Measurements from ENCODE around the gene CEP350. TPM values are rescaled to one million over a fixed set of nuclear protein-coding genes. Genes with fewer than 3 reads are reported as not detected.

The CEP350 gene
- polyA plus RNA-seq, 1 of the 3 experiments (the other 2 are of a cell fraction): 2.9 TPM

DNA sequence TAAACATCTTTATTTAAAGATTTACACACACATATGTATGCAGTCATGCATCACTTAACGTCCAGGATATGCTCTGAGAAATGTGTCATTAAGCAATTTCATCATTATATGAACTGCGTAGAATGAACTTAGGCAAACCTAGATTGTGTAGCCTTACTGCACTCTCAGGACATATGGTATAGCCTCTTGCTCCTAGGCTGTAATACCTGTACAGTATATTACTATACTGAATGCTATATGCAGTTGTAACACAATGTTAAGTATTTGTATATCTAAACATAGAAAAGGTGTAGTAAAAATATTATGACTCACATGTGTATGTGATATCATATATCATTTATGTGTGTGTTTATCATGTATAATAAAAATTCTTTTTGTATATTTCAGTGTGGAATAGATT lies 126.9 kb downstream of the CEP350 start:
- CTCF ChIA-PET: no interaction called here

DNA sequence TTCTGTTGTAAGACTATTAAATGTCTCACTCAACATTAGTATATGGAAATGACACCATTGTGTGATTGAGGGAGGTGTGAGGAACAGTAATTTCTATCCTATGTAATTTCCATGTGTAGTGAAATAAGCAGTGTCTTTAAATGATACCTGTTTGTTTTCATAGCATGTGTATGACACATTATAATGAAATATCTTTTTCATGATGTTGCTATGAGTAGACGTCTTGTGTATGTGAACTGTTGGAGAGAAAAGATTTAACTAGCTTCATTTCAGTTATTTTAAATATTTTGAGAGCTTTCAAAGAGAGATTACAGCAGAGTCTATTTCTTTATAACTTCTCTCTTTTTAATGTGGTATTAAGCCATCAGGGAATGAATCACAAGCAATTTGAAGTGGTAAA lies 128.6 kb downstream of the CEP350 start:
- Histone ChIP-seq H3K4me2 (no peak overlapping the region), H3K9me2 (no peaks in the 10 kb centered on the region), H3K9ac (no peak overlapping the region), H3K36me3 (replicated peaks in 1 of 2; ENCODE audit: control insufficient read depth in 1 of 2, insufficient read depth in 2 of 2, low read length in 1 of 2) (peaks cover 74 to 78% of the 10 kb centered on the region in 2 experiments), H3K27ac (ENCODE audit: low read depth in 2 of 2, low read length in 1 of 2) (no peak overlapping the region), H3K4me1 (ENCODE audit: control insufficient read depth in 1 of 2, insufficient read depth in 2 of 2, low read depth in 1 of 2, low read length in 1 of 2) (no peaks in the 10 kb centered on the region), H3K4me3 (ENCODE audit: low read depth in 2 of 2, low read length in 1 of 2) (no peak overlapping the region), H3K27me3 (ENCODE audit: insufficient read depth) (no peaks in the 10 kb centered on the region), H4K20me1 (ENCODE audit: insufficient read depth) (no peaks in the 10 kb centered on the region), H2AFZ (ENCODE audit: low read depth) (no peak overlapping the region), H3F3A (replicated peaks; ENCODE audit: insufficient read depth) (peaks cover 11% of the 10 kb centered on the region), H3K9me3 (no peaks in the 10 kb centered on the region), H3K79me2 (ENCODE audit: insufficient read depth) (no peaks in the 10 kb centered on the region)
- 65% methylated on average over 1 of the region's 1 CpG for WGBS (ENCODE audit: low lambda C conversion rate)
- DNase-seq: no peak
- CTCF ChIA-PET: interaction anchor here (1.1 to 1.3 kb wide), 2 partner anchors 20 to 65 kb away, joined by 3 to 4 read pairs; no protein-coding TSS in a partner anchor
- POLR2A ChIA-PET: no interaction called here
- TF ChIP-seq CHD2 (IDR thresholded peaks at IDR 0.05; ENCODE audit: low read length, partially characterized antibody) (no peak), TAF1 (IDR thresholded peaks at IDR 0.05; ENCODE audit: borderline replicate concordance, low read depth, low read length) (no peak), RAD21 (IDR thresholded peaks at IDR 0.05; ENCODE audit: low read length) (no peak), MEF2A (IDR thresholded peaks at IDR 0.05; ENCODE audit: borderline replicate concordance, low read depth) (no peak), FOXJ3 (CRISPR knock-in tag; IDR thresholded peaks at IDR 0.05) (no peak), EP300 (IDR thresholded peaks at IDR 0.05; ENCODE audit: borderline replicate concordance in 1 of 2, low read depth in 1 of 2, low read length in 1 of 2) (no peak)
- TF ChIP-seq, protein P1, sequence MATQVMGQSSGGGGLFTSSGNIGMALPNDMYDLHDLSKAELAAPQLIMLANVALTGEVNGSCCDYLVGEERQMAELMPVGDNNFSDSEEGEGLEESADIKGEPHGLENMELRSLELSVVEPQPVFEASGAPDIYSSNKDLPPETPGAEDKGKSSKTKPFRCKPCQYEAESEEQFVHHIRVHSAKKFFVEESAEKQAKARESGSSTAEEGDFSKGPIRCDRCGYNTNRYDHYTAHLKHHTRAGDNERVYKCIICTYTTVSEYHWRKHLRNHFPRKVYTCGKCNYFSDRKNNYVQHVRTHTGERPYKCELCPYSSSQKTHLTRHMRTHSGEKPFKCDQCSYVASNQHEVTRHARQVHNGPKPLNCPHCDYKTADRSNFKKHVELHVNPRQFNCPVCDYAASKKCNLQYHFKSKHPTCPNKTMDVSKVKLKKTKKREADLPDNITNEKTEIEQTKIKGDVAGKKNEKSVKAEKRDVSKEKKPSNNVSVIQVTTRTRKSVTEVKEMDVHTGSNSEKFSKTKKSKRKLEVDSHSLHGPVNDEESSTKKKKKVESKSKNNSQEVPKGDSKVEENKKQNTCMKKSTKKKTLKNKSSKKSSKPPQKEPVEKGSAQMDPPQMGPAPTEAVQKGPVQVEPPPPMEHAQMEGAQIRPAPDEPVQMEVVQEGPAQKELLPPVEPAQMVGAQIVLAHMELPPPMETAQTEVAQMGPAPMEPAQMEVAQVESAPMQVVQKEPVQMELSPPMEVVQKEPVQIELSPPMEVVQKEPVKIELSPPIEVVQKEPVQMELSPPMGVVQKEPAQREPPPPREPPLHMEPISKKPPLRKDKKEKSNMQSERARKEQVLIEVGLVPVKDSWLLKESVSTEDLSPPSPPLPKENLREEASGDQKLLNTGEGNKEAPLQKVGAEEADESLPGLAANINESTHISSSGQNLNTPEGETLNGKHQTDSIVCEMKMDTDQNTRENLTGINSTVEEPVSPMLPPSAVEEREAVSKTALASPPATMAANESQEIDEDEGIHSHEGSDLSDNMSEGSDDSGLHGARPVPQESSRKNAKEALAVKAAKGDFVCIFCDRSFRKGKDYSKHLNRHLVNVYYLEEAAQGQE (IDR thresholded peaks at IDR 0.05; ENCODE audit: low read depth, low read length): no peak
- TF ChIP-seq, protein P2, sequence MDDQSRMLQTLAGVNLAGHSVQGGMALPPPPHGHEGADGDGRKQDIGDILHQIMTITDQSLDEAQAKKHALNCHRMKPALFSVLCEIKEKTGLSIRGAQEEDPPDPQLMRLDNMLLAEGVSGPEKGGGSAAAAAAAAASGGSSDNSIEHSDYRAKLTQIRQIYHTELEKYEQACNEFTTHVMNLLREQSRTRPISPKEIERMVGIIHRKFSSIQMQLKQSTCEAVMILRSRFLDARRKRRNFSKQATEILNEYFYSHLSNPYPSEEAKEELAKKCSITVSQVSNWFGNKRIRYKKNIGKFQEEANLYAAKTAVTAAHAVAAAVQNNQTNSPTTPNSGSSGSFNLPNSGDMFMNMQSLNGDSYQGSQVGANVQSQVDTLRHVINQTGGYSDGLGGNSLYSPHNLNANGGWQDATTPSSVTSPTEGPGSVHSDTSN (IDR thresholded peaks at IDR 0.05): no peak
- TF ChIP-seq, protein P3, sequence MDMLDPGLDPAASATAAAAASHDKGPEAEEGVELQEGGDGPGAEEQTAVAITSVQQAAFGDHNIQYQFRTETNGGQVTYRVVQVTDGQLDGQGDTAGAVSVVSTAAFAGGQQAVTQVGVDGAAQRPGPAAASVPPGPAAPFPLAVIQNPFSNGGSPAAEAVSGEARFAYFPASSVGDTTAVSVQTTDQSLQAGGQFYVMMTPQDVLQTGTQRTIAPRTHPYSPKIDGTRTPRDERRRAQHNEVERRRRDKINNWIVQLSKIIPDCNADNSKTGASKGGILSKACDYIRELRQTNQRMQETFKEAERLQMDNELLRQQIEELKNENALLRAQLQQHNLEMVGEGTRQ (IDR thresholded peaks at IDR 0.05; ENCODE audit: borderline replicate concordance, low read depth, low read length): no peak
- TF ChIP-seq, protein P4, sequence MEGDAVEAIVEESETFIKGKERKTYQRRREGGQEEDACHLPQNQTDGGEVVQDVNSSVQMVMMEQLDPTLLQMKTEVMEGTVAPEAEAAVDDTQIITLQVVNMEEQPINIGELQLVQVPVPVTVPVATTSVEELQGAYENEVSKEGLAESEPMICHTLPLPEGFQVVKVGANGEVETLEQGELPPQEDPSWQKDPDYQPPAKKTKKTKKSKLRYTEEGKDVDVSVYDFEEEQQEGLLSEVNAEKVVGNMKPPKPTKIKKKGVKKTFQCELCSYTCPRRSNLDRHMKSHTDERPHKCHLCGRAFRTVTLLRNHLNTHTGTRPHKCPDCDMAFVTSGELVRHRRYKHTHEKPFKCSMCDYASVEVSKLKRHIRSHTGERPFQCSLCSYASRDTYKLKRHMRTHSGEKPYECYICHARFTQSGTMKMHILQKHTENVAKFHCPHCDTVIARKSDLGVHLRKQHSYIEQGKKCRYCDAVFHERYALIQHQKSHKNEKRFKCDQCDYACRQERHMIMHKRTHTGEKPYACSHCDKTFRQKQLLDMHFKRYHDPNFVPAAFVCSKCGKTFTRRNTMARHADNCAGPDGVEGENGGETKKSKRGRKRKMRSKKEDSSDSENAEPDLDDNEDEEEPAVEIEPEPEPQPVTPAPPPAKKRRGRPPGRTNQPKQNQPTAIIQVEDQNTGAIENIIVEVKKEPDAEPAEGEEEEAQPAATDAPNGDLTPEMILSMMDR (IDR thresholded peaks at IDR 0.05): no peak

More for the DNA sequence above, 126.9 kb downstream of the CEP350 start:
- no peaks in the 10 kb centered on the region for H3K27me3 ChIP-seq (ENCODE audit: insufficient read depth)
- H3K9me2 ChIP-seq: no peaks in the 10 kb centered on the region
- no peaks in the 10 kb centered on the region for H3K79me2 ChIP-seq (ENCODE audit: insufficient read depth)
- 87% methylated on average over 2 of the region's 2 CpGs for WGBS (ENCODE audit: low lambda C conversion rate)
- H3K27ac ChIP-seq (ENCODE audit: low read depth in 2 of 2, low read length in 1 of 2): no peak overlapping the region
- no peaks in the 10 kb centered on the region for H3K9me3 ChIP-seq
- H2AFZ ChIP-seq (ENCODE audit: low read depth): 0 out of 2 replicates have a peak overlapping the region, but pooled peaks have one; percentile 14
- H3K4me3 ChIP-seq (ENCODE audit: low read depth in 2 of 2, low read length in 1 of 2): no peak overlapping the region
- DNase-seq: no peak
- H3K9ac ChIP-seq: no peak overlapping the region
- H3F3A ChIP-seq (replicated peaks; ENCODE audit: insufficient read depth): peaks cover 10% of the 10 kb centered on the region
- H3K4me1 ChIP-seq (ENCODE audit: control insufficient read depth in 1 of 2, insufficient read depth in 2 of 2, low read depth in 1 of 2, low read length in 1 of 2): no peaks in the 10 kb centered on the region
- H3K36me3 ChIP-seq (replicated peaks in 1 of 2; ENCODE audit: control insufficient read depth in 1 of 2, insufficient read depth in 2 of 2, low read length in 1 of 2): peaks cover 66 to 67% of the 10 kb centered on the region in 2 experiments
- POLR2A ChIA-PET: no interaction called here
- no peaks in the 10 kb centered on the region for H4K20me1 ChIP-seq (ENCODE audit: insufficient read depth)
- H3K4me2 ChIP-seq: no peak overlapping the region
- TF ChIP-seq FOXM1 (IDR thresholded peaks at IDR 0.05; ENCODE audit: low read depth) (no peak), JUND (IDR thresholded peaks at IDR 0.05) (no peak), SMC3 (IDR thresholded peaks at IDR 0.05; ENCODE audit: low read depth, low read length) (no peak), SIN3A (IDR thresholded peaks at IDR 0.05; ENCODE audit: borderline replicate concordance, low read depth, low read length) (no peak), FOSL2 (IDR thresholded peaks at IDR 0.05; ENCODE audit: borderline replicate concordance, low read depth) (no peak), POLR2AphosphoS5 (IDR thresholded peaks at IDR 0.05; ENCODE audit: low read depth, low read length) (no peak), CHD2 (IDR thresholded peaks at IDR 0.05; ENCODE audit: low read length, partially characterized antibody) (no peak), TCF12 (IDR thresholded peaks at IDR 0.05) (no peak), NFIC (IDR thresholded peaks at IDR 0.05; ENCODE audit: borderline replicate concordance) (no peak), MXI1 (IDR thresholded peaks at IDR 0.05; ENCODE audit: low read depth, low read length) (no peak), TAF1 (IDR thresholded peaks at IDR 0.05; ENCODE audit: borderline replicate concordance, low read depth, low read length) (no peak), RCOR1 (IDR thresholded peaks at IDR 0.05; ENCODE audit: low read length) (no peak), NRF1 (IDR thresholded peaks at IDR 0.05; ENCODE audit: low read depth, low read length) (no peak), RFX5 (IDR thresholded peaks at IDR 0.05; ENCODE audit: low read length) (no peak), FOXJ3 (CRISPR knock-in tag; IDR thresholded peaks at IDR 0.05) (no peak), GABPA (IDR thresholded peaks at IDR 0.05; ENCODE audit: low read depth) (no peak), EZH2phosphoT487 (IDR thresholded peaks at IDR 0.05; ENCODE audit: borderline replicate concordance, low read depth) (no peak), EP300 (IDR thresholded peaks at IDR 0.05; ENCODE audit: borderline replicate concordance in 1 of 2, low read depth in 1 of 2, low read length in 1 of 2) (no peak), RXRA (IDR thresholded peaks at IDR 0.05; ENCODE audit: borderline replicate concordance, low read depth) (no peak)
- TF ChIP-seq, protein P2 (IDR thresholded peaks at IDR 0.05): no peak

Measured in SK-N-SH (cell line).